Measurements from ENCODE around the gene UBQLN4. TPM values are rescaled to one million over a fixed set of nuclear protein-coding genes. Genes with fewer than 3 reads are reported as not detected.

The UBQLN4 gene
- total RNA-seq, 4 donors from 2014 or later = 16.2 to 24.5 (median 18.6) TPM

DNA sequence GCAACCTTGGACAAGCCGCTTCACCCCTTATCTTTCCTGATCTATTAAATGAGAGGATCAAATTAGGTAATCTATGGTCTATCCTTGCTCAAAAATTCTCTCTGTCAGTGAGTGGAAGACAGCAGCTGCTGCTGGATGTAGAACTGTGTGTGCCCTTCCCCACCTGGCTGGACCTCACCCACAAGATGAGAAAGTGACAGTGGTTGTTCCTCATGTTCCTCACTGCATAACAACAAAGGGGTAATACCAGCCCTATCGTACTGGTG lies 49.7 kb downstream of the UBQLN4 start:
- ATAC-seq (ENCODE audit: low FRiP score) (no peak), DNase-seq (ENCODE audit: low spot score) (no peak)
- TF ChIP-seq, protein P1, sequence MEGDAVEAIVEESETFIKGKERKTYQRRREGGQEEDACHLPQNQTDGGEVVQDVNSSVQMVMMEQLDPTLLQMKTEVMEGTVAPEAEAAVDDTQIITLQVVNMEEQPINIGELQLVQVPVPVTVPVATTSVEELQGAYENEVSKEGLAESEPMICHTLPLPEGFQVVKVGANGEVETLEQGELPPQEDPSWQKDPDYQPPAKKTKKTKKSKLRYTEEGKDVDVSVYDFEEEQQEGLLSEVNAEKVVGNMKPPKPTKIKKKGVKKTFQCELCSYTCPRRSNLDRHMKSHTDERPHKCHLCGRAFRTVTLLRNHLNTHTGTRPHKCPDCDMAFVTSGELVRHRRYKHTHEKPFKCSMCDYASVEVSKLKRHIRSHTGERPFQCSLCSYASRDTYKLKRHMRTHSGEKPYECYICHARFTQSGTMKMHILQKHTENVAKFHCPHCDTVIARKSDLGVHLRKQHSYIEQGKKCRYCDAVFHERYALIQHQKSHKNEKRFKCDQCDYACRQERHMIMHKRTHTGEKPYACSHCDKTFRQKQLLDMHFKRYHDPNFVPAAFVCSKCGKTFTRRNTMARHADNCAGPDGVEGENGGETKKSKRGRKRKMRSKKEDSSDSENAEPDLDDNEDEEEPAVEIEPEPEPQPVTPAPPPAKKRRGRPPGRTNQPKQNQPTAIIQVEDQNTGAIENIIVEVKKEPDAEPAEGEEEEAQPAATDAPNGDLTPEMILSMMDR (IDR thresholded peaks at IDR 0.05) = no peak

DNA sequence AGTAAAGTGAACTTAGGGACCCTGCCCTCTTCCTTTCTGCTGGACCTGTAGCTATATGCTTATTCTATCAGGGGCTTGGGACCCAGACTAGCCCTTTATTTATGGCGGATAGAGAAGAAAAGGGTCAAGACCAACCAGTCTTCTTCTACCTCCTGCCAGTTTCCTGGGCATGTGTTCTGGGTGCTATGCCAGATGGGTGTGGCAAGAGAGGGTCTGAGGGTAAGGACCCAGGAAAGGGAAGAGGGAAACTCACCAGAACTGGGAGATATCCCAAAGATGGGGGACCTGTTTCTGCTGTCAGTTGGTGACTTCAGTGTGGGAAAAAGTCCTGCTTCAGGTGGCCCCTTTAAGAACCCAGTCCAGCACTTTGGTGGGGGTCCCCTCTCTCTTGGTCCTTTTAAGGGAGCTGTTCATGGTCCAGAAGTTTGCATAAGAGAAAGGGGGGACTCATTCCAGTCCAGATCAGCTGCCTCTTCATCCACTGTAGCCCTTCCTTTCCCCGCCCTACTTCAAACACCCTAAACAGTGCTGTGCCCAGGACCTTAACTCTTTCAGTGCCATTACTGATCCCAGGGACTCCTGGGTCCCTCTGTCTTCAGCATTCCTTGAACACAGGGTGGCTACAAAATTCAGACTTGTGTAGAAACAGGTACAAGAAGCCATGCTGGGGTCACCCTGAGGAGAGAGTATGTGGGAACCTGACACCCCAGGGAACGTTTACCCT lies 51.2 kb downstream of the UBQLN4 start:
- ATAC-seq (ENCODE audit: low FRiP score) (no peak), DNase-seq (ENCODE audit: low spot score) (no peak)
- TF ChIP-seq, protein P1 (IDR thresholded peaks at IDR 0.05) = no peak

GRCh38 chr1:156001662-156002171 lies 51.9 kb downstream of the UBQLN4 start:
- DNase-seq (ENCODE audit: low spot score) (no peak), ATAC-seq (ENCODE audit: low FRiP score) (no peak)
- TF ChIP-seq, protein P1 (IDR thresholded peaks at IDR 0.05) = no peak

- no peak for DNase-seq (ENCODE audit: low spot score)
- ATAC-seq (ENCODE audit: low FRiP score) = no peak
- TF ChIP-seq, protein P1 (IDR thresholded peaks at IDR 0.05) = no peak
These were observed 52.5 kb downstream of the UBQLN4 start for GRCh38 chr1:156001021-156001661.

DNA sequence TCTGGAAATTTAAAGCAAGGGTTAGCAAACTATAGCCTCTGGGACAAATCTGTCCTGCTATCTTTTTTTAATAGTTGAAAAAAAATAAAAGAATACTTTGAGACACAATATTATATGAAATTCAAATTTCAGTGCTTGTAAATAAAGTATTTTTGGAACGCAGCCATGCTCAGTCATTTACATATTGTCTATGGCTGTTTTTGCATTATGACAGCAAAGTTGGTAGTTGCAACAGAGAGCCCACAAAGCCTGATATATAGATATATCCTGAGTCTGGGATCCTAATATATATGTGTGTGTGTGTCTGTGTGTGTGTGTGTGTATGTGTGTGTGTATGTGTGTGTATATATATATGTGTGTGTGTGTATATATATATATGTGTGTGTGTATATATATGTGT lies 53.6 kb downstream of the UBQLN4 start:
- TF ChIP-seq, protein P1 (IDR thresholded peaks at IDR 0.05) = no peak
- no peak for DNase-seq (ENCODE audit: low spot score)
- no peak for ATAC-seq (ENCODE audit: low FRiP score)

DNA sequence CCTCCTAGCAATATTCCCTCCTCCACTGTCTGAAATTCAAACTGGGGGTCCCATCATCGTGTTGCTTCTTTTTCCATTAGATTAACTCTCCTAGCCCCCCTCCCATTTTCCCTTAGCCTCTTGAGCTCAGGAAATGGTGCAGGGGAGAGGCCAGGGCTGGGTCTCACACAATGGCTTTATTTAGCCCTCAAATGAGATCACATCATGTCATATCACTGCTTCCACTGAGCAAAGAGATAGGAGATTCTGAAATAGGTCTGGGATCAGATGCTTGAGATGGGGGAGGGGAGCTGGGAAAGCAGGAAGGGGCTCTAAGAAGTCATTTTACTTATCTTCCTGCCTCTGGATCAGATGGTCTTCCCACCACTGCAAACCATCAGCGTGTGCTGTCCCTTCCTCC lies 57.4 kb downstream of the UBQLN4 start:
- TF ChIP-seq, protein P1 (IDR thresholded peaks at IDR 0.05) = no peak
- DNase-seq (ENCODE audit: low spot score) (no peak), ATAC-seq (ENCODE audit: low FRiP score) (no peak)

GRCh38 chr1:155993595-155993994 lies 60.0 kb downstream of the UBQLN4 start:
- TF ChIP-seq, protein P1 (IDR thresholded peaks at IDR 0.05) = no peak

More at GRCh38 chr1:155993595-155993994, 60.0 kb downstream of the UBQLN4 start:
- ATAC-seq (ENCODE audit: low FRiP score) (no peak), DNase-seq (ENCODE audit: low spot score) (no peak)

Data from omental fat pad (tissue), 4 donors.